SK-N-SH (cell line): ENCODE data around the gene HGS. TPM values are rescaled to one million over a fixed set of nuclear protein-coding genes. Genes with fewer than 3 reads are reported as not detected.

Experiments used
- CTCF ChIA-PET: fragments of 300-600, 350-600 bp; formaldehyde crosslinking; extraction: SDS; loops from one replicate; lab custom pipeline; 2021; lab: Yijun Ruan, JAX
- POLR2A ChIA-PET: fragments of 350-600 bp; sonication (Branson Sonifier 250); formaldehyde crosslinking; extraction: SDS; loops from one replicate; lab custom pipeline; 2020; ENCODE audit warnings: antibody characterized with exemption, inconsistent platforms; lab: Yijun Ruan, JAX
- DNase-seq: peaks from one replicate; pipeline ENCODE4 v3.0.0; 2012
- H2AFZ ChIP-seq: fragments of 200-600 bp; sonication (generic); 2 replicates; pipeline ENCODE4 v1.8.1; 2016; ENCODE audit warnings: antibody characterized with exemption, mild to moderate bottlenecking, low read depth
- H3F3A ChIP-seq: fragments of 200-600 bp; sonication (generic); replicated peaks from 2 replicates; pipeline ENCODE3; 2016; ENCODE audit warnings: antibody characterized with exemption, mild to moderate bottlenecking; ENCODE audit not compliant: insufficient read depth
- H3K27ac ChIP-seq, 2 experiments: fragments of 200-500 bp in 1 of 2; fragments of 200-600 bp in 1 of 2; sonication (Bioruptor generic) in 1 of 2; sonication (generic), shearing (Covaris generic) in 1 of 2; 2 replicates each; pipeline versions ENCODE4 v1.5.1 to v1.6.1; 2014 to 2016; ENCODE audit warnings: low read depth in 2 of 2, inconsistent platforms in 1 of 2, low read length in 1 of 2, mild to moderate bottlenecking in 1 of 2, mixed read lengths in 1 of 2
- H3K27me3 ChIP-seq: fragments of 200-600 bp; sonication (generic), shearing (Covaris generic); 2 replicates; pipeline ENCODE4 v1.6.1; 2016; ENCODE audit warnings: mixed run types; ENCODE audit not compliant: insufficient read depth
- H3K36me3 ChIP-seq, 2 experiments: fragments of 200-500 bp in 1 of 2; fragments of 200-600 bp in 1 of 2; sonication (Bioruptor generic) in 1 of 2; sonication (generic) in 1 of 2; replicated peaks in 1 of 2; 2 replicates each; pipeline versions ENCODE3 to v1.5.1; 2014 to 2016; ENCODE audit warnings: low read length in 1 of 2, mild to moderate bottlenecking in 1 of 2; ENCODE audit not compliant: insufficient read depth in 2 of 2, control insufficient read depth in 1 of 2
- H3K4me1 ChIP-seq, 2 experiments: fragments of 200-500 bp in 1 of 2; fragments of 200-600 bp in 1 of 2; sonication (Bioruptor generic) in 1 of 2; sonication (generic), shearing (Covaris generic) in 1 of 2; 2 replicates each; pipeline versions ENCODE4 v1.5.1 to v1.6.1; 2014 to 2016; ENCODE audit warnings: low read depth in 1 of 2, low read length in 1 of 2, mixed run types in 1 of 2; ENCODE audit not compliant: insufficient read depth in 2 of 2, control insufficient read depth in 1 of 2
- H3K4me2 ChIP-seq: fragments of 200-600 bp; sonication (generic), shearing (Covaris generic); 2 replicates; pipeline ENCODE4 v1.6.1; 2017; ENCODE audit warnings: mixed run types
- H3K4me3 ChIP-seq, 2 experiments: fragments of 200-500 bp in 1 of 2; fragments of 200-600 bp in 1 of 2; sonication (Bioruptor generic) in 1 of 2; sonication (generic), shearing (Covaris generic) in 1 of 2; 2 replicates each; pipeline versions ENCODE4 v1.5.1 to v1.8.1; 2014 to 2016; ENCODE audit warnings: low read depth in 2 of 2, inconsistent platforms in 1 of 2, low read length in 1 of 2, mild to moderate bottlenecking in 1 of 2, mixed read lengths in 1 of 2, moderate library complexity in 1 of 2
- H3K79me2 ChIP-seq: fragments of 200-600 bp; sonication (generic); 2 replicates; pipeline ENCODE4 v1.8.1; 2017; ENCODE audit warnings: mild to moderate bottlenecking; ENCODE audit not compliant: insufficient read depth
- H3K9ac ChIP-seq: fragments of 200-600 bp; sonication (generic); 2 replicates; pipeline ENCODE4 v1.6.1; 2017; ENCODE audit warnings: mixed run types
- H3K9me2 ChIP-seq: fragments of 200-600 bp; sonication (generic); 2 replicates; pipeline ENCODE4 v1.6.1; 2017; ENCODE audit warnings: mixed run types
- H3K9me3 ChIP-seq: fragments of 200-600 bp; sonication (generic); 2 replicates; pipeline ENCODE4 v1.6.1; 2017; ENCODE audit warnings: mixed run types, mild to moderate bottlenecking, moderate library complexity
- H4K20me1 ChIP-seq: fragments of 200-600 bp; sonication (generic); 2 replicates; pipeline ENCODE4 v1.6.1; 2017; ENCODE audit warnings: mild to moderate bottlenecking, mixed run types; ENCODE audit not compliant: insufficient read depth
- CTCF ChIP-seq: fragments of 200-600 bp; sonication (generic); IDR thresholded peaks from 2 replicates; pipeline ENCODE4 v1.6.1; 2017; ENCODE audit warnings: antibody characterized with exemption, mild to moderate bottlenecking, moderate library complexity
- ELF1 ChIP-seq: IDR thresholded peaks from 2 replicates; pipeline ENCODE4 v1.4.0; 2012
- EP300 ChIP-seq, 2 experiments: IDR thresholded peaks; 2 replicates each; pipeline versions ENCODE4 v1.4.0 to v1.6.1; 2012; ENCODE audit warnings: borderline replicate concordance in 1 of 2, low read depth in 1 of 2, low read length in 1 of 2
- FOXJ3 ChIP-seq: sonication (generic); formaldehyde crosslinking; IDR thresholded peaks from 2 replicates; pipeline ENCODE4 v1.5.1; 2020; ENCODE audit warnings: mild to moderate bottlenecking, missing genetic modification reagents
- FOXM1 ChIP-seq: IDR thresholded peaks from 2 replicates; pipeline ENCODE4 v1.4.0; 2012; ENCODE audit warnings: low read depth, mild to moderate bottlenecking
- IRF3 ChIP-seq: fragments of 150-350 bp; IDR thresholded peaks from 2 replicates; pipeline ENCODE4 v1.6.1; 2016; ENCODE audit warnings: mild to moderate bottlenecking, low read depth, low read length
- MXI1 ChIP-seq: IDR thresholded peaks from 2 replicates; pipeline ENCODE4 v1.6.1; 2012; ENCODE audit warnings: mild to moderate bottlenecking, low read depth, low read length, improper control_type of control experiment
- NFIC ChIP-seq: IDR thresholded peaks from 2 replicates; pipeline ENCODE4 v1.4.0; 2012; ENCODE audit warnings: borderline replicate concordance
- POLR2AphosphoS5 ChIP-seq: IDR thresholded peaks from 2 replicates; pipeline ENCODE4 v1.6.1; 2012; ENCODE audit warnings: low read depth, low read length
- TAF1 ChIP-seq: IDR thresholded peaks from 2 replicates; pipeline ENCODE4 v1.6.1; 2012; ENCODE audit warnings: low read depth, mild to moderate bottlenecking, low read length, moderate library complexity, borderline replicate concordance
- TEAD4 ChIP-seq: IDR thresholded peaks from 2 replicates; pipeline ENCODE4 v1.4.0; 2012; ENCODE audit warnings: mild to moderate bottlenecking, borderline replicate concordance; ENCODE audit not compliant: insufficient read depth
- YY1 ChIP-seq: IDR thresholded peaks from 2 replicates; pipeline ENCODE4 v1.4.0; 2012; ENCODE audit warnings: low read depth, mild to moderate bottlenecking
- WGBS: methylation state at CpG from one replicate; pipeline ENCODE4 v1.1.6; 2017; ENCODE audit warnings: low lambda C conversion rate; 5-methylcytosine and 5-hydroxymethylcytosine counted together
- polyA plus RNA-seq, 3 experiments: library from polyadenylated mRNA; depleted of rRNA; stranded (reverse); fragments of >200 nt; gene quantifications; 2 replicates each; pipeline ENCODE4 v1.2.3, GENCODE V29; 2012

The HGS gene
- polyA plus RNA-seq, 1 of the 3 experiments (the other 2 are of a cell fraction) = 192 TPM

- TF ChIP-seq ELF1 = no peak
- TF ChIP-seq POLR2AphosphoS5 = peak; percentile 71
- TF ChIP-seq TAF1 = peak; percentile 42; the same call in 1 of the 2 replicates
- 0 out of 2 replicates have a peak, but pooled peaks have one; percentile 32 for TF ChIP-seq MXI1
- TF ChIP-seq TEAD4 = no peak
- TF ChIP-seq IRF3 = no peak
- no peak for TF ChIP-seq EP300 (IDR thresholded peaks at IDR 0.05; ENCODE audit: borderline replicate concordance in 1 of 2, low read depth in 1 of 2, low read length in 1 of 2)
- TF ChIP-seq YY1 = no peak
- no peak for TF ChIP-seq FOXM1
These were observed 32.1 kb upstream of the HGS start (continued) for GRCh38 chr17:81651692-81652091.

GRCh38 chr17:81652906-81653771 lies 30.7 kb upstream of the HGS start:
- H3K9me2 ChIP-seq = no peaks in the 10 kb centered on the region
- ChIA-PET CTCF (no interaction called here), POLR2A (no interaction called here)
- no peak overlapping the region for H3K4me3 ChIP-seq
- H3K4me1 ChIP-seq = peaks cover 6 to 7% of the 10 kb centered on the region in 2 experiments; a peak in 2 of 4 replicates
- H2AFZ ChIP-seq = no peak overlapping the region
- peak; percentile 56 for DNase-seq
- no peaks in the 10 kb centered on the region for H3K79me2 ChIP-seq
- TF ChIP-seq CTCF = no peak
- TF ChIP-seq POLR2AphosphoS5 = no peak
- no peak for TF ChIP-seq FOXJ3
- no peak for TF ChIP-seq ELF1
- TF ChIP-seq NFIC = no peak
- WGBS = 90% methylated on average over 20 of the region's 27 CpGs
- H3K27me3 ChIP-seq = no peaks in the 10 kb centered on the region; the same call in 1 of the 2 replicates
- peaks cover 3% of the 10 kb centered on the region; the same call in 1 of the 2 replicates for H3K9me3 ChIP-seq
- H3K4me2 ChIP-seq = no peak overlapping the region
- H3K36me3 ChIP-seq = no peaks in the 10 kb centered on the region
- H3K9ac ChIP-seq = no peak overlapping the region
- H3K27ac ChIP-seq = no peak overlapping the region
- H3F3A ChIP-seq = no peaks in the 10 kb centered on the region
- no peaks in the 10 kb centered on the region for H4K20me1 ChIP-seq
